AG09309 (cell line): Measurements from ENCODE around the gene NUP93.

ENCODE experiments used
- DNase-seq: peaks from one replicate; pipeline ENCODE4 v3.0.0-alpha.2; 2010; ENCODE audit warnings: low read depth
- H3K4me3 ChIP-seq: 2 replicates; pipeline ENCODE4 v1.5.1; 2011; ENCODE audit warnings: mild to moderate bottlenecking, low read depth, low read length, moderate library complexity; ENCODE audit not compliant: control insufficient read depth
- CTCF ChIP-seq: IDR thresholded peaks from 2 replicates; pipeline ENCODE4 v1.5.1; 2011; ENCODE audit warnings: mild to moderate bottlenecking, low read depth, low read length, inconsistent platforms; ENCODE audit not compliant: insufficient read depth, control insufficient read depth; ENCODE audit errors: missing control alignments

The NUP93 gene

DNA sequence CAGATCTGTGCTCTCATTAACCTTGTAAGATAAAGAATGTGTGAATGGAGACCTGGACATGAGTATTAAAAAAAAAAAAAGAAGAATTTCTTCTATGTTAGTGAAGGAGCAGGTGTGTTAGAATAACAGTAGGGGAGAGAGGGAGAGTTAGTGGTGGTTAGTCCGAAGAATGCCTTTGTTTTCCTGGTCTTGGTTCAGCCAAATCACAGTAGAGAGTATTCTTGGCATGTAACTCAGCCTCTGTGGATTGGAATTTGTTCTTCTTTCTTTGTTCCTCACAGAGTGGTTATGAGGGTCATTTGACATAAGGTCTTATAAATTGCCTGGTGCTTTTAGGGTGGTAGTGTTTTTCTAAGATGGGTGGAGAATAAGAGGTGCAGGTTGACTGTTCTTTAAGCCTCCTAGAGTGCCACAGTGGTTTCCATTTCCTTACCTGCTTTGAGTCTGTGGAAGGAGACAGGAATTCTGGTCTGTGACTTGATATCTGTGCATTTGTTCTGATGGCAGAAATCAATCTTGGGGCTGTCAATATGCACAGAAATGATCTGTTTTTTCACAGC, 17.6 kb downstream of the NUP93 start:
- no peak for TF ChIP-seq CTCF
- H3K4me3 ChIP-seq: no peak overlapping the region
- DNase-seq: no peak

GRCh38 chr16:56748191-56748590, 18.3 kb downstream of the NUP93 start:
- no peak for TF ChIP-seq CTCF

DNA sequence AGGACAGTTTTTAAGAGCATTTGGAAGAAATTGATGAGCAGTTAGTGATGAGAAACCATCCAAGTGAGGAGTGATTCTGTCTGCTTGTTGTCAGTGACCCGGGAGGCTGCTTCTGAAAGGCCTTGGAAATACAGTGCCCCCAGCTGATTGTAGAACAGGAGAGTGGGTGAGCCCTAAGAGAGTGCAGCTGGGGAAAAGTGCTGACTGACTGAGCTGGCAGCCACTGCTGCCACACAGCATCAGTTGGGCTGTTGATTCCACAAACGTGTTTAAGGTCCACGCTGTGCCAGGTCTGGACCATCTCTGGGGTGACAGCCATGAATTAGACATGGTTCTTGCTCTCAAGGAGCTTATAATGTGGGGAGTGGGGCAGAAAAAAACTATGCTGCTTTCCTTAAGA, 18.9 kb downstream of the NUP93 start:
- no peak for TF ChIP-seq CTCF
- no peak overlapping the region for H3K4me3 ChIP-seq
- no peak for DNase-seq

More at GRCh38 chr16:56748191-56748590, 18.3 kb downstream of the NUP93 start:
- H3K4me3 ChIP-seq: no peak overlapping the region
- DNase-seq: no peak

DNA sequence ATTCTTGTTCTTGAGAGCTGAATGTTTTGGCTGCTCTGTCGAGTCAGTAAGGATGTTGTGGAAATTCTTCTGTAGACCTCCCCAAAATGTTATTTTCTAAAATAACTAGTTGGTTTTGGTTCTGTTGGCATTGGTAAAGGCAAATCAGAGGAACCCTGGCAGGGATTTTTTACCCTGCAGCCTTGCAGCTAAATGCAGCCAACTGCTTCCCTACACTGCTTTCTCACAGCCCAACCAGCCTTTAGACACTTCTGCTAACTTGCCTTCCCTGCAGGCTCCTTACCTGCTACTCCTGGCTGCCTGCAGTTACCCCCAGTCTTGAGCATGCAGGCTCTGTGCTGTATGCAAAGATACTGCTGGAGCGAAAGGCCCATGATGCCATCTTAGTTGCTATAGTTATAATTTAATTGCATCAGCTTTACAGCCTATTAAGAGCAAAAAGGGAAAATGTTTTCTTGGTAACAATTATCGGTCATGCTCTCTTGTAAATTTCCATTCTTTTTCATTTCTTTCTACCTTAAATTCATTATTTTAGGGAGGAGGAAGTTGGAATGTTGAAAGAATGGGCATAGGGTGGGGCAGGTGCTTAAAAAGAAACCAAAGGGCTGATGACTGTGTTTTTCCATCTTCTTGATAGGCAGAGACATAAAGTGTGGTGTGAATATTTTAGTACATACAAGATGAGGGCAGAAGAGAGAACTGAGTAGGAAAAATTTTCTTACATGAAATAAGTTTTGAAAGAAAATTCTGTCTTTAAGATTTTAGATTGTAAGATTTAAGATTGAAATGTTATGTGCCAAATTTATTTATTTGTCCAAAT, 20.0 kb downstream of the NUP93 start:
- no peak for TF ChIP-seq CTCF
- no peak overlapping the region for H3K4me3 ChIP-seq
- DNase-seq: no peak

DNA sequence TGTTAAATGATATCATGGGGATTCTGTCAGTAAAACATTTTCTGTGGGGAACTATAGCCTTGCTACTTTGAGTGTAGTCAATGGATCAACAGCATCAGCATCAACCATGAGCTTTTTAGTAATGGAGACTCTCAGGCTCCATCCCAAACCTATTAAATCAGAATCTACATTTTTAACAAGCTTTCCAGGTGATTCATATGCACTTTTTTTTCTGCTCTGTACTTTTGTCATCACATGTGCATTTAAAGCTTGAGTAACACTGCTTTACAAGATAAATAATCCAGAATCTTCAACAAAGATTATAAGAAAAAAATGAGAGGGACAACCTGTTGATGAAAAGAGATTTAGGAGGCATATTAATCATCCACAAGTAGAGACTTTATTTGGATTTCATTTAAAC, 23.5 kb downstream of the NUP93 start:
- no peak for DNase-seq
- no peak for TF ChIP-seq CTCF
- H3K4me3 ChIP-seq: no peak overlapping the region

DNA sequence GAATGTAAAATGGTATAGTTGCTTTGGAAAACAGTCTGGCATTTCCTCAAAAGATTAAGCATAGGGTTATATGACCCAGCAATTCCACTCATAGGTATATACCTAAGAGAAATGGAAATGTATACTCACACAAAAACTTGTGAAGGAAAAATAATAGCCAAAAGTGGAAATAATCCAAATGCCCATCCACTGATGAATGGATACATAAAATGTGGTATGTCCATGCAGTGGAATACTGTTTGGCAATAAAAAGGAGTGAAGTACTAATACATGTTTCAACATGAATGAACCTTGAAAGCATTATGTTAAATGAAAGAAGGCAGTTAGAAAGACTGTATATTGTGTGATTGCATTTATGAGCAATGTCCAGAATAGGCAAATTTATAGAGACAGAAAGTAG, 25.1 kb downstream of the NUP93 start:
- no peak for TF ChIP-seq CTCF
- no peak for DNase-seq
- no peak overlapping the region for H3K4me3 ChIP-seq
